ENCODE data around the gene KIAA0825.

DNA sequence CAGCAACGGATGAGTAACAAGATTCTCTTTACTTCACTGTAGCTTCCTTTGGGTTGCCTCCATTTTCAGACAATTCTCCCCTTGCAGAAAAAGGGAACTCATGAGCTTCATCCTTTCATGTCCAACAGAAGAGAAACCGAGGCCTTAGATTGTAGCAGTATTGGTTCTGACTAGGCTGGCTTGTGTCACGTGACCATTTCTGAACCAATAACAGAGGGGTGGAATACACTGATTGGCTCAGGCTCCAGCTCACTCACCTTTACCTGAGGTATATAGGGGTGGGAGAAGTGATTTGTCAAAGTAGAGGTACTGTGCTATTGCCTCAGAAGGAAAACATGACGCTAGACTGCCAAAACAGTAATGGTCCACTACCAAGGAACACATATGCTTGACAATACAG is 343.7 kb downstream of the KIAA0825 start:
- TF ChIP-seq FOXM1 (IDR thresholded peaks at IDR 0.05; ENCODE audit: borderline replicate concordance) (no peak), CTBP1 (IDR thresholded peaks at IDR 0.05; ENCODE audit: borderline replicate concordance) (no peak), LEF1 (IDR thresholded peaks at IDR 0.05; ENCODE audit: borderline replicate concordance) (no peak), NFRKB (IDR thresholded peaks at IDR 0.05) (no peak)
